Gastroesophageal sphincter (tissue), 3 donors: ENCODE data around the gene ANAPC5.

ENCODE experiments used
- CTCF ChIP-seq, 4 experiments: fragments of 200-600 bp in 2 of 4; fragments of 450-650 bp in 2 of 4; sonication (generic) in 1 of 4; IDR thresholded peaks; one replicate each; pipeline ENCODE4 v1.5.1; 2017 to 2019; ENCODE audit warnings: antibody characterized with exemption in 4 of 4, mild to moderate bottlenecking in 2 of 4, moderate library complexity in 2 of 4
- EP300 ChIP-seq: sonication (generic); formaldehyde crosslinking; IDR thresholded peaks from one replicate; pipeline ENCODE4 v1.6.1; 2017; ENCODE audit warnings: antibody characterized with exemption, mild to moderate bottlenecking
- POLR2A ChIP-seq, 2 donors: fragments of 450-650 bp; IDR thresholded peaks; one replicate each; pipeline ENCODE4 v1.6.1; 2017; ENCODE audit warnings: antibody characterized with exemption in 2 of 2, mild to moderate bottlenecking in 2 of 2, moderate library complexity in 1 of 2
- POLR2AphosphoS5 ChIP-seq: sonication (generic); formaldehyde crosslinking; IDR thresholded peaks from one replicate; pipeline ENCODE4 v1.6.1; 2017; ENCODE audit warnings: antibody characterized with exemption

GRCh38 chr12:121390856-121391255 lies 38.6 kb upstream of the ANAPC5 start:
- TF ChIP-seq POLR2A (IDR thresholded peaks at IDR 0.05) = no peak
- TF ChIP-seq CTCF (IDR thresholded peaks at IDR 0.05) = no peak
- no peak for TF ChIP-seq POLR2AphosphoS5
- no peak for TF ChIP-seq EP300
